ENCODE data around the gene FAM221B.

FAM221B gene

DNA sequence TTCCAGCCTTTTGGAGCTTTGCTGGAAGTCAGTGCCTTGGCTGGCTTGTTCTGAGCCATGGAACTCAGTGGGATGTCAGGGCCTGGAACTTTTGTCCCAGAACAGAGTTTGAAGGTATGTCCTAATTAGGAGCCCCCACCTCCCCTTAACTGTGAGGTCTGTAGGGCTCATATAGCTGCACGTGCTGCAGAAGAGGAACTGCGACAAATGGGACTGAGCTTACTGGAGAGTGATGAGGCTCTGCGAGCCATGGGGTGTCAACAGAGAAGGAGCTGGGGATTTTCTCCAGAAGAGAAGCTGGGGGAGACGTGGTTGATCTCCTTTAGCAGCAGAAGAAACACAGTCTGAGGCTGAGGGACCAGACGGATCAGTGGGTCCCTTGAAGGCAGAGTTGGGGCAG lies 11.4 kb upstream of the FAM221B start:
- no peak for TF ChIP-seq CTCF (conservative IDR thresholded peaks at IDR 0.05; ENCODE audit: low read length)
- no peak overlapping the region for H3K4me3 ChIP-seq (ENCODE audit: low read length)
- DNase-seq (ENCODE audit: low read depth) = no peak

DNA sequence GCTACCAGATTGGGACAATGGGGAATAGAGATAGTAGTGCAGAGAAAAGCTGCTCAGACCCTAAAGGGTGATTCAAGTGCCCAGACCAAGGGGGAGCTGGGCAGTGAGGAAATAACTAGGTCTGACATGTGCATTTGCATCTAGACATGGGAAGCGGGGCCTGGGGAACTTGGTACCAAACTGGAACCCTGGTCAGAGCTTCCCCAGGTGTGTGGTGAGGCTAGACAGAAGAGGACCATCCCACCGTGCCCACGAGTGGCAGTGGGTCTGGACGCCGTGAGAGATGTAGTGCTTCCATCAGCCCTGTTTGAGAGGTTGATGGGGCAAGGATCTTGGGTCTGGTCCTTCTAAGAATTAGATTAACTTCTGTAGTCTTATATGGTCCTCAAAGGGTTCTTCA lies 8.1 kb upstream of the FAM221B start:
- H3K4me3 ChIP-seq (ENCODE audit: low read length) = no peak overlapping the region
- DNase-seq (ENCODE audit: low read depth) = no peak
- TF ChIP-seq CTCF (conservative IDR thresholded peaks at IDR 0.05; ENCODE audit: low read length) = no peak

DNA sequence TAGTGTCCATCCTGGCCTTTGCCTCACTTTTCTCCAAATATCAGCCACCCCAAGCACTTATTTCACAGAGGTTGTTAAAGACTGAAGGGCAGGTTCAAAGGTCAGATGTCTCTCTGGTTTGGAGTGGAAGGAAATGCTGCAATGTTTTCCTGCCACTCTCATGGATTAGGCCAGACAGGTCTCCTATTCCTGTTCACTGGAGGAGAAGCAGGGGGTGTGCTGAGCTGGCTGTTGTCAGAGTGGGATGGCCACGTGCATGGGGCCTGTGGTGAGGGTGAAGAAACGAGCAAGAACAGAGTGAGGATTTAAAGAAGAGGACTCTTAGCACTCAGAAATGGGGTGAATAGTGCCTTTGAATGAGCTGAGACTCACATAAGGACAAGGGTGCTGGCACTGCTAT lies 7.2 kb upstream of the FAM221B start:
- no peak for TF ChIP-seq CTCF (conservative IDR thresholded peaks at IDR 0.05; ENCODE audit: low read length)
- H3K4me3 ChIP-seq (ENCODE audit: low read length) = no peak overlapping the region
- no peak for DNase-seq (ENCODE audit: low read depth)

DNA sequence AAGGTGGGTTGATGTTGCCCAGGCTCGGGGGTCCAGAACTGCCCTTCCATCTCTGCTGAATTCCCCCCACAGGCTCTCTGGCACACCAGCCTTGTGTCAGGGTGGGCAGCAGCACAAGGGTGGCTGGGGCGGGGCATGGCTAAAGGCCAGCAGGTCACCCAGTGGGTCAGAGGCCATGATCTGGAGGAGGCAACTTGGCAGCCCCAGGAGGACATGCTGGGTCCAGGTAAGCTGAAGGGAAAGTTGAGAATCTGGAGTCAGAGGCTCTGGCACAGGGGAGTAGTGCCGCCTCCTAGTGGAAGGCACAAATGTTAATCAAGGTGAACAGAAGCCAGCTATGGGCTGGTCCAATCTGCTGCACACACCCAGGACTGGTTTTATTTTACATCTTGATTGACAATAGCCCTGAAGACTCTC lies 6.7 kb upstream of the FAM221B start:
- DNase-seq (ENCODE audit: low read depth) = no peak
- peak; percentile 28; the same call in 1 of the 2 replicates for TF ChIP-seq CTCF (conservative IDR thresholded peaks at IDR 0.05; ENCODE audit: low read length)
- H3K4me3 ChIP-seq (ENCODE audit: low read length) = no peak overlapping the region

DNA sequence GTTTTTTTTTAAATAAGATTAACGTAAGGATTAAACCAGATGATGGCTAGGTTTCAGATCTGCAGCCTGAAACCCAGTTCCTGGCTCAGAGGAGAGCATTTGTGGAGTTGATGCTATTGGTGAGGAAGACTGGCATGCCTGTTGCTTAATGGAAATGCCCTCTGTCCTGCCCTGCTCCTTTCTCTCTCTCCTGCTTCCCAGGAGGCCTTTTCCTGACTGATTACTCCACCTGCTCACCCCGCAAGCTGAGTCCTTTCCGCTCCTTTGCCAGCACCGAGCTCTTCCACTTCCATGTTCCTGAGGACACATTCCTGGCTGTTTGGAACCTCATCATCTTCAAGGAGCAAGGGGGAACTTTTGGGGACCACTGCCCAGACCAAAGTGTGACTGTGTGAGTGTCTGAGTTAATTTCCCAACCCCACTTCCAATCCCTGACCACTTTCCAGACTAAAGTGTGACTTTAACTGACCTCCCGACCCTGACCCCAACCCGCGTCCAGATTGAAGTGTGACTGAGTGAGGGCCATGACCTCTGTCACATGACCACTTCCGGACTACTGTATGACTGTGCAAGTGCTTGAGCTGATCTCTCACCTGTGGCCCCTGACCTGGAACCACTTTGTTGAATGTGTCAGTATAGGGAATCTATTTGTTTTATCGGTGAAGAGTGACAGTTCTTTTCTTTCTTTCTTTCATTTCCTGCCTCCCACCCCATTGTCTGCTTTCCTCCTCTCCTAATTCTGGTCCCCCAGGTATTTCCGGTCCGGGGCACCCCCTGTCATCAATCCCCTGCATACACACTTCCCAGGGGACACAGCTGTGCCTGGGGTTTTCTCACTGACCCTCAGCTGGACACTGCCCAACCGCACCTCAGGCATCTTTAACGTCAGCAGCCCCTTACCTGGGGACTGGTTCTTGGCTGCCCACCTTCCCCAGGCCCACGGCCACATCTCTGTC lies 6.0 kb upstream of the FAM221B start:
- DNase-seq (ENCODE audit: low read depth) = no peak
- no peak overlapping the region for H3K4me3 ChIP-seq (ENCODE audit: low read length)
- TF ChIP-seq CTCF (conservative IDR thresholded peaks at IDR 0.05; ENCODE audit: low read length) = no peak

DNA sequence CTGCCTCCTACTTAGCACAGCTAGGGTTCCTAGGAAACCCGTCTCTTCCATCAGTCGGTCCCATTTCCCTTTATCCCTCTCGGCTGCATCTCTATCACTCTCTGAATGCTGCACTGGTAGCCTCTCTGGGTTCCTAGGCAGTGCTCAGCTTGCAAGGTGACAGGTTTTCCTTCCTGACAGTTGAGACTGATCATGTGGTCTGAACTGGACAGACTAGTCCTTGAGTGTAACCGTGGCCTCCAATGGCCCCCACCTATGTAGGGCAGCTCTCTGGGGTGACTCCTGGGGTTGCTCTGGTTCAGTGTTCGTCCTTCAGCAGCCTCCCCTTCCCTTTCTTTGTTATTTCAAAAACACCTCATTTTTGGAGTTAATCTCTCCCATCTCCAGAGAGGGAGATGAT lies 4.3 kb upstream of the FAM221B start:
- H3K4me3 ChIP-seq (ENCODE audit: low read length) = no peak overlapping the region
- no peak for DNase-seq (ENCODE audit: low read depth)
- no peak for TF ChIP-seq CTCF (conservative IDR thresholded peaks at IDR 0.05; ENCODE audit: low read length)

GRCh38 chr9:35831040-35831439 lies 2.5 kb upstream of the FAM221B start:
- DNase-seq (ENCODE audit: low read depth) = no peak
- no peak overlapping the region for H3K4me3 ChIP-seq (ENCODE audit: low read length)
- TF ChIP-seq CTCF (conservative IDR thresholded peaks at IDR 0.05; ENCODE audit: low read length) = no peak

Data from AG10803 (cell line).